ENCODE data around the gene IL20. TPM values are rescaled to one million over a fixed set of nuclear protein-coding genes. Genes with fewer than 3 reads are reported as not detected.

The IL20 gene
- total RNA-seq, 1 experiment from 2014 or later, result not detected

- in situ Hi-C loops (cut with HindIII; ENCODE audit: low pct_unique_long_range_greater_than_20kb, low sequenced_read_pairs) (no loop called here), intact Hi-C loops (cut with micrococcal nuclease; ENCODE audit: unreplicated experiment) (no loop called here)
- TF ChIP-seq REST (IDR thresholded peaks at IDR 0.05; ENCODE audit: insufficient read depth in 1 of 2, low read depth in 2 of 2, low read length in 1 of 2), result no peak
- TF ChIP-seq SIN3A (IDR thresholded peaks at IDR 0.05; ENCODE audit: borderline replicate concordance, insufficient read depth, low read depth, low read length), result no peak
- no peak for TF ChIP-seq POLR2AphosphoS5 (IDR thresholded peaks at IDR 0.05; ENCODE audit: low read depth, low read length)
- TF ChIP-seq TCF7L2 (IDR thresholded peaks at IDR 0.05; ENCODE audit: low read depth, low read length), result no peak
- TF ChIP-seq CTCF (IDR thresholded peaks at IDR 0.05), result no peak
- Histone ChIP-seq H3K4me1 (ENCODE audit: control insufficient read depth, insufficient read depth, low read length) (no peaks in the 10 kb centered on the region), H3K9me3 (ENCODE audit: control insufficient read depth, insufficient read depth, low read depth, low read length) (peaks cover 5% of the 10 kb centered on the region; the same call in 1 of the 2 replicates), H3K4me3 (ENCODE audit: low read depth in 2 of 2, low read length in 2 of 2) (no peak overlapping the region), H3K36me3 (ENCODE audit: control insufficient read depth, insufficient read depth, low read length) (no peaks in the 10 kb centered on the region), H3K27ac (ENCODE audit: low read length) (no peak overlapping the region), H3K27me3 (ENCODE audit: control insufficient read depth, insufficient read depth, low read length) (peaks cover 7% of the 10 kb centered on the region)
- ChIA-PET POLR2A (no interaction called here), CTCF (no interaction called here)
- no peak for ATAC-seq
- DNase-seq (ENCODE audit: low read depth, low spot score), result no peak
- no TSS peak for BruUV-seq (replicated peaks)
These were observed 6.7 kb downstream of the IL20 start for GRCh38 chr1:206872139-206872538.

- Histone ChIP-seq H3K4me3 (ENCODE audit: low read depth in 2 of 2, low read length in 2 of 2) (no peak overlapping the region), H3K4me1 (ENCODE audit: control insufficient read depth, insufficient read depth, low read length) (no peaks in the 10 kb centered on the region), H3K27me3 (ENCODE audit: control insufficient read depth, insufficient read depth, low read length) (peaks cover 4% of the 10 kb centered on the region; the same call in 1 of the 2 replicates), H3K9me3 (ENCODE audit: control insufficient read depth, insufficient read depth, low read depth, low read length) (peaks cover 5% of the 10 kb centered on the region; the same call in 1 of the 2 replicates), H3K36me3 (ENCODE audit: control insufficient read depth, insufficient read depth, low read length) (no peaks in the 10 kb centered on the region), H3K27ac (ENCODE audit: low read length) (no peak overlapping the region)
- POLR2A ChIA-PET, result no interaction called here
- TF ChIP-seq CTCF (IDR thresholded peaks at IDR 0.05) (no peak), REST (IDR thresholded peaks at IDR 0.05; ENCODE audit: insufficient read depth in 1 of 2, low read depth in 2 of 2, low read length in 1 of 2) (no peak), SIN3A (IDR thresholded peaks at IDR 0.05; ENCODE audit: borderline replicate concordance, insufficient read depth, low read depth, low read length) (no peak), TCF7L2 (IDR thresholded peaks at IDR 0.05; ENCODE audit: low read depth, low read length) (no peak), POLR2AphosphoS5 (IDR thresholded peaks at IDR 0.05; ENCODE audit: low read depth, low read length) (no peak)
- ATAC-seq, result no peak
- no TSS peak for BruUV-seq (replicated peaks)
- CTCF ChIA-PET, result no interaction called here
- in situ Hi-C loops (cut with HindIII; ENCODE audit: low pct_unique_long_range_greater_than_20kb, low sequenced_read_pairs), result no loop called here
- no peak for DNase-seq (ENCODE audit: low read depth, low spot score)
- intact Hi-C loops (cut with micrococcal nuclease; ENCODE audit: unreplicated experiment), result no loop called here
These were observed 8.3 kb downstream of the IL20 start for GRCh38 chr1:206873603-206874188.
